Stomach (tissue), 4 donors: ENCODE measurements around the gene CYBA.

Source experiments
- CTCF ChIP-seq, 7 experiments: fragments of 450-650 bp in 4 of 7; fragments of 200-600 bp in 3 of 7; sonication (generic) in 3 of 7; IDR thresholded peaks; one replicate each; pipeline ENCODE4 v1.5.1; 2016 to 2019; ENCODE audit warnings: antibody characterized with exemption in 7 of 7, control low read depth in 2 of 7, mild to moderate bottlenecking in 1 of 7
- POLR2A ChIP-seq, 4 donors: fragments of 450-650 bp; IDR thresholded peaks; one replicate each; pipeline ENCODE4 v1.6.1; 2016; ENCODE audit warnings: antibody characterized with exemption in 4 of 4, control low read depth in 2 of 4, mild to moderate bottlenecking in 1 of 4, moderate library complexity in 1 of 4

GRCh38 chr16:88630941-88631340, 19.9 kb downstream of the CYBA start:
- TF ChIP-seq CTCF (IDR thresholded peaks at IDR 0.05) (no peak), POLR2A (IDR thresholded peaks at IDR 0.05) (no peak)
